ENCODE results near the gene NUP155.

DNA sequence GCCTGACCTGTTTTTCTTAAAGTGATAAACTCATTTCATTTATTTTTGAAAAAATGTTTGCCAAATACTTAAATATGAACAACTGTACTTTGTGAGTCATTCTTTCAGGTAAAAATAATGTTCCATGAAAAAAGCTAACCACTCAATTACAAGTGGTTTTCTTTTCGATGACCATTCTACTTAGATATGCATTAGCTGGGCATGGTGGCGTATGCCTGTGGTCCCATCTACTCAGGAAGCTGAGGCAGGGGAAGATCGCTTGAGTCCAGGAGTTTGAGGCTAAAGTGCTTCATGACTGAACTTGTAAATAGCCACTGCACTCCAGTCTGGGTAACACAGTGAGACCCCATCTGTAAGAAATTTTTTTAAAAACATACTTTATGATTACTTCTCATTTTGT lies 4.2 kb upstream of the NUP155 start:
- TF ChIP-seq EZH2 (IDR thresholded peaks at IDR 0.05) (no peak), POLR2AphosphoS5 (IDR thresholded peaks at IDR 0.05; ENCODE audit: borderline replicate concordance, low read depth, low read length) (no peak), FOXP2 (optimal IDR thresholded peaks at IDR 0.05; ENCODE audit: control extremely low read depth, extremely low read length, insufficient read depth) (no peak)

Measured in SK-N-MC (cell line).